SK-N-SH treated with all-trans-retinoic acid at 6 μM for 48 hours (cell line): Measurements from ENCODE around the gene WDR55.
A peak's percentile ranks its signal among the peaks of the same experiment; 100 is the strongest.

Source experiments
- ATAC-seq: fragments of 200-7000 bp; cut with Tn5 transposase; 3 replicates; pipeline ENCODE4 v1.9.1; 2020; ENCODE audit warnings: mild to moderate bottlenecking, moderate library complexity
- ARNTL ChIP-seq: fragments of 450-650 bp; formaldehyde crosslinking; IDR thresholded peaks from 2 replicates; pipeline ENCODE4 v1.5.0; 2020; ENCODE audit warnings: low read depth, mild to moderate bottlenecking, moderate library complexity, borderline replicate concordance
- CREB5 ChIP-seq: fragments of 250-450 bp; sonication (Bioruptor Pico); IDR thresholded peaks from 2 replicates; pipeline ENCODE4 v1.5.1; 2020; ENCODE audit warnings: low read depth, mild to moderate bottlenecking, moderate library complexity
- CSDC2 ChIP-seq: fragments of 250-450 bp; sonication (Bioruptor Pico); IDR thresholded peaks from 2 replicates; pipeline ENCODE4 v1.5.0; 2020; ENCODE audit warnings: mild to moderate bottlenecking, moderate library complexity
- ESRRG ChIP-seq: fragments of 250-450 bp; sonication (Bioruptor Pico); IDR thresholded peaks from 2 replicates; pipeline ENCODE4 v1.6.1; 2021; ENCODE audit warnings: mild to moderate bottlenecking
- GLIS3 ChIP-seq: fragments of 250-450 bp; sonication (Bioruptor Pico); IDR thresholded peaks from 2 replicates; pipeline ENCODE4 v1.5.0; 2020; ENCODE audit warnings: mild to moderate bottlenecking, moderate library complexity
- OSR1 ChIP-seq: fragments of 250-450 bp; sonication (Bioruptor Pico); IDR thresholded peaks from 2 replicates; pipeline ENCODE4 v1.8.0; 2022; ENCODE audit warnings: moderate library complexity, mild to moderate bottlenecking, inconsistent platforms
- PATZ1 ChIP-seq: fragments of 250-450 bp; sonication (Bioruptor Pico); IDR thresholded peaks from 2 replicates; pipeline ENCODE4 v1.8.0; 2020; ENCODE audit warnings: mild to moderate bottlenecking, moderate library complexity, borderline replicate concordance
- PPARA ChIP-seq: fragments of 250-450 bp; sonication (Bioruptor Pico); IDR thresholded peaks from 2 replicates; pipeline ENCODE4 v1.5.0; 2020; ENCODE audit warnings: mild to moderate bottlenecking, borderline replicate concordance
- RARB ChIP-seq: fragments of 250-450 bp; sonication (Bioruptor Pico); IDR thresholded peaks from 2 replicates; pipeline ENCODE4 v1.8.0; 2021; ENCODE audit warnings: mild to moderate bottlenecking, moderate library complexity
- SNAI2 ChIP-seq: fragments of 250-450 bp; sonication (Bioruptor Pico); IDR thresholded peaks from 2 replicates; pipeline ENCODE4 v1.5.0; 2020; ENCODE audit warnings: mild to moderate bottlenecking, moderate library complexity
- TCF4 ChIP-seq: fragments of 250-450 bp; sonication (Bioruptor Pico); IDR thresholded peaks from 2 replicates; pipeline ENCODE4 v1.8.0; 2021; ENCODE audit warnings: mild to moderate bottlenecking, moderate library complexity, borderline replicate concordance
- TOX ChIP-seq: fragments of 250-450 bp; sonication (Bioruptor Pico); IDR thresholded peaks from 2 replicates; pipeline ENCODE4 v1.8.0; 2021; ENCODE audit warnings: mild to moderate bottlenecking, moderate library complexity, borderline replicate concordance
- TSHZ2 ChIP-seq: fragments of 250-450 bp; sonication (Bioruptor Pico); IDR thresholded peaks from 2 replicates; pipeline ENCODE4 v1.5.0; 2020; ENCODE audit warnings: mild to moderate bottlenecking, moderate library complexity
- ZC3H10 ChIP-seq: fragments of 250-450 bp; sonication (Bioruptor Pico); IDR thresholded peaks from 2 replicates; pipeline ENCODE4 v1.5.1; 2021; ENCODE audit warnings: mild to moderate bottlenecking, moderate library complexity
- ZFP3 ChIP-seq: fragments of 250-450 bp; sonication (Bioruptor Pico); IDR thresholded peaks from 2 replicates; pipeline ENCODE4 v1.5.0; 2020; ENCODE audit warnings: mild to moderate bottlenecking, moderate library complexity
- ZFP30 ChIP-seq: fragments of 450-650 bp; formaldehyde crosslinking; IDR thresholded peaks from 2 replicates; pipeline ENCODE4 v1.5.0; 2022; ENCODE audit warnings: mild to moderate bottlenecking, moderate library complexity
- ZNF565 ChIP-seq: fragments of 450-650 bp; formaldehyde crosslinking; conservative IDR thresholded peaks from 2 replicates; pipeline ENCODE4 v1.5.0; 2020; ENCODE audit warnings: low read depth, mild to moderate bottlenecking, moderate library complexity
- ZNF70 ChIP-seq: fragments of 450-650 bp; formaldehyde crosslinking; IDR thresholded peaks from 2 replicates; pipeline ENCODE4 v1.5.0; 2020; ENCODE audit warnings: mild to moderate bottlenecking, moderate library complexity
- ZNF8 ChIP-seq: fragments of 450-650 bp; formaldehyde crosslinking; IDR thresholded peaks from 2 replicates; pipeline ENCODE4 v1.5.0; 2020; ENCODE audit warnings: mild to moderate bottlenecking, moderate library complexity
- TF ChIP-seq, protein P1 (sequence below): fragments of 250-450 bp; sonication (Bioruptor Pico); IDR thresholded peaks from 2 replicates; pipeline ENCODE4 v1.5.1; 2021; ENCODE audit warnings: mild to moderate bottlenecking, moderate library complexity
- TF ChIP-seq, protein P2 (sequence below): fragments of 250-450 bp; sonication (Bioruptor Pico); IDR thresholded peaks from 2 replicates; pipeline ENCODE4 v1.8.0; 2021; ENCODE audit warnings: low read depth, mild to moderate bottlenecking, moderate library complexity, borderline replicate concordance

The WDR55 gene

DNA sequence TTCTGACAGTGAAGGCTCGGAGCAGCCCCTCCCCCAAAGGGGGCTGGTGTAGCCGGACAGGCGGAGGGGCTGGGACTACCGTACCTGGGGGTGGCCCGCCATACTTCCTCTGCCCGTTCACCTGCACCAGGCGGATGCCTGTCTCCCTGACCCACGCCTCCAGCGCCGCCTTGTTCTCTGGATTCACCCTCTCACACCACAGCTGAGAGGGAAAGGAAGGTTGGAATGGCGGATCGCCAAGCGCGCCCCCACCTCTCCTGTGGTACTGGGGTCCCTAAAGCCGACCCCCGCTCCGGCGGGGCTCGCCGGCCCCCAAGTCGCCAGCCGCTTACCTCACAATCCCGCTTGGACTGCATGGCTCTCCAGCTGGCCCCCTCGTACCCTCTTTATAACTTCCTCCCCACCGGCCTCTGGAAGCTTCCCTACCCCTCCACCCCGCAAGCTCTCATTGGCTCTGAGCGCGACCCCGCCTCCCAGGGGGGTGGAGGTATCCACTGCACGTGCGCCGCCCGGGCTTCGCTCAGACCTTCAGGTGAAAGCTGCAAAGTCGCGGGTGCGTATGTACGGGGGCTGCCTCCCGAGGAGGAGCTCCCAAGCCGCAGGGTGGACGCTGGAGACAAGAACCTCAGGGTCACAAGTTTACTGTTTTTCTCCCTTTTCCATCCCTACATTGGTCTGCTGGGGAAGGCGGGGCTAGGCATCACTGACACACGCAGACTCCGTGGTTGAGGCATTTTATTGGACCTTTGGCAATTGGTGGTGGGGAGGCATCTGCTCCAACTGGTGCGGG is 8.7 kb downstream of the WDR55 start, which contains the start of gene DND1:
TSS of gene DND1 (minus strand) at position 390 of the 790 bp plus-strand sequence. CDS start at position 356, 34 bp downstream.
- ATAC-seq: peak; percentile 24
- no peak for TF ChIP-seq ZC3H10 (CRISPR knock-in tag)

- TF ChIP-seq PPARA (no peak), SNAI2 (no peak), OSR1 (CRISPR knock-in tag) (no peak), GLIS3 (CRISPR knock-in tag) (no peak), TSHZ2 (CRISPR knock-in tag) (no peak)
- no peak; the same call in 2 of the 3 replicates for ATAC-seq
Measured at GRCh38 chr5:140674211-140674610, 9.5 kb downstream of the WDR55 start.

DNA sequence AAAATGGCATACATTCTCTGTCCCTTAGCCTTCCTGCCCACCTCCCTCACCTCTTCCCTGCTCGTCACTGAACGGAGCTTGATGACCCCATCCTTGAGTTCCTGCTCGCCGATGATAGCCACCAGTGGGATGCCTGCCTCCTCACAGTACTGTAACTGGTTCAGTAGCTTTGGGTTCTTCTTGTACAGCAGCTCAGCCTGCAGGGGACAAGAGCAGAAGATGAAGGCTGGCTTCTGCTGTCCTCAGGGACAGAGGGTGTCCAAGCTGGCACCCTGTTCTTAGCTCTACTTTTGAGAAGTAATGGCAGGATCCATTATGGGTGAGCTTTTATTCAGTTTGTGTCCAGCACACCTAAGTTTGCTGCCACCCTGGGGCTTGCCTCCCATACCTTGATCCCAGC is 9.9 kb downstream of the WDR55 start:
- ATAC-seq: peak; percentile 5; the same call in 1 of the 3 replicates
- no peak for TF ChIP-seq ZFP3 (CRISPR knock-in tag)
- TF ChIP-seq, protein P1, sequence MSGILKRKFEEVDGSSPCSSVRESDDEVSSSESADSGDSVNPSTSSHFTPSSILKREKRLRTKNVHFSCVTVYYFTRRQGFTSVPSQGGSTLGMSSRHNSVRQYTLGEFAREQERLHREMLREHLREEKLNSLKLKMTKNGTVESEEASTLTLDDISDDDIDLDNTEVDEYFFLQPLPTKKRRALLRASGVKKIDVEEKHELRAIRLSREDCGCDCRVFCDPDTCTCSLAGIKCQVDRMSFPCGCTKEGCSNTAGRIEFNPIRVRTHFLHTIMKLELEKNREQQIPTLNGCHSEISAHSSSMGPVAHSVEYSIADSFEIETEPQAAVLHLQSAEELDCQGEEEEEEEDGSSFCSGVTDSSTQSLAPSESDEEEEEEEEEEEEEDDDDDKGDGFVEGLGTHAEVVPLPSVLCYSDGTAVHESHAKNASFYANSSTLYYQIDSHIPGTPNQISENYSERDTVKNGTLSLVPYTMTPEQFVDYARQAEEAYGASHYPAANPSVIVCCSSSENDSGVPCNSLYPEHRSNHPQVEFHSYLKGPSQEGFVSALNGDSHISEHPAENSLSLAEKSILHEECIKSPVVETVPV: no peak
- TF ChIP-seq ZNF70 (CRISPR knock-in tag): no peak
- TF ChIP-seq, protein P2, sequence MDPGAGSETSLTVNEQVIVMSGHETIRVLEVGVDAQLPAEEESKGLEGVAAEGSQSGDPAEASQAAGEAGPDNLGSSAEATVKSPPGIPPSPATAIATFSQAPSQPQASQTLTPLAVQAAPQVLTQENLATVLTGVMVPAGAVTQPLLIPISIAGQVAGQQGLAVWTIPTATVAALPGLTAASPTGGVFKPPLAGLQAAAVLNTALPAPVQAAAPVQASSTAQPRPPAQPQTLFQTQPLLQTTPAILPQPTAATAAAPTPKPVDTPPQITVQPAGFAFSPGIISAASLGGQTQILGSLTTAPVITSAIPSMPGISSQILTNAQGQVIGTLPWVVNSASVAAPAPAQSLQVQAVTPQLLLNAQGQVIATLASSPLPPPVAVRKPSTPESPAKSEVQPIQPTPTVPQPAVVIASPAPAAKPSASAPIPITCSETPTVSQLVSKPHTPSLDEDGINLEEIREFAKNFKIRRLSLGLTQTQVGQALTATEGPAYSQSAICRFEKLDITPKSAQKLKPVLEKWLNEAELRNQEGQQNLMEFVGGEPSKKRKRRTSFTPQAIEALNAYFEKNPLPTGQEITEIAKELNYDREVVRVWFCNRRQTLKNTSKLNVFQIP (CRISPR knock-in tag): no peak
- no peak for TF ChIP-seq ZNF565 (CRISPR knock-in tag)
- TF ChIP-seq PPARA: no peak
- no peak for TF ChIP-seq ZFP30 (CRISPR knock-in tag)

DNA sequence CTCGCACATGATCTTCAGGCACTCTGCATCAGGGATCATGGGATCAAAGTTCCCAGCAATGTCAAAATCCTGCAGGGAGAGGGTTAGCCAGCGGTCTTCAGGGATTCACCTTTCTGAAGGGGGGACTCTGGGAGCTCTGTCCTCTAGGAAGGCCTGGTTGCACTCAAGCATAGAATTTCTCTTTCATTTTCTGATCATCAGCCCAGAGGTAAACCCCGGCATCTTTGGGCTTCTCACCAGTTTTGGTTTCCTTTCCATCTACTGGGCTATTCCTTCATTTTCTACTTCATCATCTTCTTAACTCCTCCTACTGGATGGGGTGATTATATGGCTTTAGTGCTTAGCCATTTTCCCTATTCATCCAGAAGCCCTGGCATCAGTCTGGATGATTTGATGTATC is 13.2 kb downstream of the WDR55 start:
- ATAC-seq: no peak
- TF ChIP-seq ZFP30 (CRISPR knock-in tag) (no peak), SNAI2 (no peak)

DNA sequence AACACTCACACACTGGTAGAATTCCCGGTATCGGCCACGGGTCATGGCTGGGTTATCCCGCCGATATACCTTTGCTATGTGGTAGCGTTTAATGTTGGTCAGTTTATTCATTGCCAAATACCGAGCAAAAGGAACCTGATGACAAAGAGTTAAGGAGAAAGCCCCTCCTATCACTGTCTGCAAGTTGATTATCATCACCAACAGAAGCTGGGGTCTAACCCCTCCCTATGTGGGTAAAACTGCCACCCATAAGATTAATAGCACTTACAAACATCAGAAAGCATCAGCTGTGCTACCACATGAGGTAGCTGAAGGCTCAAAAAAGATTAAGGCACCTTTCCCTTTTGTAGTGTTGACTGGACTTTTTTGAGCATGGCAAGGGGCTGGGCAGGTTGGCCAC is 14.3 kb downstream of the WDR55 start:
- TF ChIP-seq OSR1 (CRISPR knock-in tag) (no peak), ESRRG (CRISPR knock-in tag) (no peak), TOX (CRISPR knock-in tag) (no peak), ARNTL (CRISPR knock-in tag) (no peak), ZNF565 (CRISPR knock-in tag) (no peak), ZFP3 (CRISPR knock-in tag) (no peak), PPARA (no peak), ZC3H10 (CRISPR knock-in tag) (no peak), TCF4 (CRISPR knock-in tag) (no peak), ZNF8 (no peak), ZFP30 (CRISPR knock-in tag) (no peak), GLIS3 (CRISPR knock-in tag) (no peak), RARB (CRISPR knock-in tag) (no peak), PATZ1 (CRISPR knock-in tag) (no peak), CREB5 (CRISPR knock-in tag) (no peak), CSDC2 (CRISPR knock-in tag) (no peak)
- TF ChIP-seq, protein P1: no peak
- ATAC-seq: no peak
